Kidney epithelial cell (primary cell): ENCODE measurements around the gene JPH3. TPM values are rescaled to one million over a fixed set of nuclear protein-coding genes. Genes with fewer than 3 reads are reported as not detected.
"Not testable (repeated sequence)": the region's sequence is repeated elsewhere in the genome, so short reads cannot be mapped to it uniquely, and the experiment has no call there.

Experiments
- DNase-seq: peaks from one replicate; pipeline ENCODE4 v3.0.0-alpha.2; 2010; ENCODE audit warnings: low read depth
- H3K27me3 ChIP-seq: 2 replicates; pipeline ENCODE4 v1.6.0; 2011; ENCODE audit warnings: low read length; ENCODE audit not compliant: control insufficient read depth, insufficient read depth
- H3K36me3 ChIP-seq: 2 replicates; pipeline ENCODE4 v1.5.1; 2011; ENCODE audit warnings: low read length; ENCODE audit not compliant: control insufficient read depth, insufficient read depth
- H3K4me3 ChIP-seq: 2 replicates; pipeline ENCODE4 v1.5.1; 2011; ENCODE audit warnings: low read depth, mild to moderate bottlenecking, control low read depth, low read length
- CTCF ChIP-seq: IDR thresholded peaks from 2 replicates; pipeline ENCODE4 v1.5.1; 2011; ENCODE audit warnings: mild to moderate bottlenecking, moderate library complexity, low read length, control low read depth, inconsistent platforms; ENCODE audit not compliant: insufficient read depth, poor library complexity, severe bottlenecking
- total RNA-seq: library from RNA; depleted of rRNA; stranded (reverse); fragments of >200 nt; gene quantifications from 2 replicates; pipeline ENCODE4 v1.2.3, GENCODE V29; 2015

Gene JPH3
- total RNA-seq, 1 donor from 2014 or later: 2.1 TPM

GRCh38 chr16:87679593-87680271, 77.4 kb downstream of the JPH3 start:
- no peak for DNase-seq
- H3K4me3 ChIP-seq: no peak overlapping the region
- peaks cover 19% of the 10 kb centered on the region for H3K27me3 ChIP-seq
- H3K36me3 ChIP-seq: no peaks in the 10 kb centered on the region
- no peak for TF ChIP-seq CTCF

- Histone ChIP-seq H3K36me3 (no peaks in the 10 kb centered on the region), H3K4me3 (no peak overlapping the region), H3K27me3 (peaks cover 20% of the 10 kb centered on the region)
- no peak for DNase-seq
- TF ChIP-seq CTCF: no peak
These were observed 78.0 kb downstream of the JPH3 start for GRCh38 chr16:87680272-87680644.

GRCh38 chr16:87681051-87681602, 78.8 kb downstream of the JPH3 start:
- H3K27me3 ChIP-seq: peaks cover 15% of the 10 kb centered on the region
- H3K4me3 ChIP-seq, H3K36me3 ChIP-seq, DNase-seq: not testable (repeated sequence)

GRCh38 chr16:87681981-87682570, 79.8 kb downstream of the JPH3 start:
- peak; percentile 36 for TF ChIP-seq CTCF
- Histone ChIP-seq H3K36me3 (no peaks in the 10 kb centered on the region), H3K4me3 (no peak overlapping the region), H3K27me3 (peaks cover 20% of the 10 kb centered on the region)
- DNase-seq: no peak

GRCh38 chr16:87682852-87683399, 80.6 kb downstream of the JPH3 start:
- DNase-seq: no peak

More at GRCh38 chr16:87682852-87683399, 80.6 kb downstream of the JPH3 start:
- no peak overlapping the region for H3K4me3 ChIP-seq
- H3K27me3 ChIP-seq: peaks cover 24% of the 10 kb centered on the region
- TF ChIP-seq CTCF: no peak
- H3K36me3 ChIP-seq: no peaks in the 10 kb centered on the region
